Hepatocyte (in vitro differentiated cells): ENCODE measurements around the gene DNAH7.

ENCODE experiments used
- CTCF ChIP-seq: fragments of 200-600 bp; sonication (generic); IDR thresholded peaks from 2 replicates; pipeline ENCODE4 v1.5.1; 2016; ENCODE audit warnings: antibody characterized with exemption, mild to moderate bottlenecking; ENCODE audit not compliant: poor library complexity
- EZH2 ChIP-seq: fragments of 200-600 bp; sonication (generic); IDR thresholded peaks from 2 replicates; pipeline ENCODE4 v1.6.1; 2016; ENCODE audit warnings: antibody characterized with exemption, mild to moderate bottlenecking, borderline replicate concordance
- EZH2phosphoT487 ChIP-seq: fragments of 200-600 bp; sonication (generic); IDR thresholded peaks from one replicate; pipeline ENCODE4 v1.6.1; 2018; ENCODE audit warnings: antibody characterized with exemption, mild to moderate bottlenecking, low read depth, moderate library complexity; ENCODE audit not compliant: unreplicated experiment, severe bottlenecking

DNA sequence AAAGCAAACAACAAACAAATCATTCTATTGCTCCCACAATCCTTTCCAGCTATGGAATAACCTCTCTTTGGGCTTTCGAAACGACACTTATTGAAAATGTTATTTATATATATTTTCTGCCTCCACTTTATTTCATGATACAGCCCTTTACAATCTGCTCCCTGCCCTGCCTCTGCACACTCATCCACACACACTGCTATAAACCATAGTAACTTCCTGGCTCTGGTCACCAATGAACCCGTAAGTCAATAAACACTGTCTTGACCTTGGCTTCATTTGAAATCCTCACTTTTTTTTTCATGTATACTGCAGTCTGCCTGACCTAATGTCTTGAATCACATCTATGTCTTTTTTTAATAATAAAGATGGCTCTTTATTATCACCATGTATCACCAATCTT lies 250.1 kb downstream of the DNAH7 start:
- TF ChIP-seq CTCF (no peak), EZH2phosphoT487 (no peak), EZH2 (no peak)
